Dedifferentiated amniotic fluid mesenchymal stem cell (primary cell): Measurements from ENCODE around the gene EPB41L3.
"Not testable (repeated sequence)": the region's sequence is repeated elsewhere in the genome, so short reads cannot be mapped to it uniquely, and the experiment has no call there.

Experiments used
- DNase-seq: peaks from one replicate; pipeline ENCODE4 v3.0.0-alpha.2; 2016; ENCODE audit errors: extremely low spot score

EPB41L3 gene

DNA sequence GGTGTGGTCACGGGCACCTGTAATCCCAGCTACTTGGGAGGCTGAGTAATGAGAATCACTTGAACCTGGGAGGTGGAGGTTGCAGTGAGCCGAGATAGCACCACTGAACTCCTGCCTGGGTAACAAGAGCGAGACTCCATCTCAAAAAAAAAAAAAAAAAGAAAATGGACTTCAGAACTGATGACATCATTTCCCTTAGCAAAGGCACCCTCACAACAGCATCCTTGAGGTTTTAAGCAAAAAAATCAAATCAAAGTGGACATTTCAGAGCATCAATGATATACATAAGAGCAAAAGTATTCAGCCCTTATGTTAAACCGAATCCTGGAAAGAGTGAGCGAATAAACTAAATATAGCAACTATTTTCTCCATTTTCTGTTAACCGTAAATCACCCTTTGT lies 45.3 kb downstream of the EPB41L3 start:
- DNase-seq: no peak

DNA sequence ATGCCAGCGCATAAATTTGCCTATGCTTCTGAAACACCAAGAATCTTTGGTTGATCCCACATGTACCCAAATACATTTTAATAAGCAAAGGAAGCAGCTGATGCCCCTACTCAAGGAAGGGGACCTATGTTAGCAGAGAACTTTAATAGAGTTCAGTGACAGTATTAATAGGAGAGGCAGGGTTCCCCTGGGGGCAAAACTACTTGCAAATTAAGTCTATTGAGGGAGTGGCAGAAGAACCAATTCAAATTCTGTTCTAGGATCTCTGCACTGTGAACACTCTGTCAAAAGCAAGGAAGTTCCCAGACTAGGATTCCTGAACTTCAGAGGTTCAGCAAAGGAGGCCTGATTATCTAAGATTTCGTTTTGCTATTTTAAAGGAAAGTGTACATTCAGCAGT lies 47.5 kb downstream of the EPB41L3 start:
- no peak for DNase-seq

DNA sequence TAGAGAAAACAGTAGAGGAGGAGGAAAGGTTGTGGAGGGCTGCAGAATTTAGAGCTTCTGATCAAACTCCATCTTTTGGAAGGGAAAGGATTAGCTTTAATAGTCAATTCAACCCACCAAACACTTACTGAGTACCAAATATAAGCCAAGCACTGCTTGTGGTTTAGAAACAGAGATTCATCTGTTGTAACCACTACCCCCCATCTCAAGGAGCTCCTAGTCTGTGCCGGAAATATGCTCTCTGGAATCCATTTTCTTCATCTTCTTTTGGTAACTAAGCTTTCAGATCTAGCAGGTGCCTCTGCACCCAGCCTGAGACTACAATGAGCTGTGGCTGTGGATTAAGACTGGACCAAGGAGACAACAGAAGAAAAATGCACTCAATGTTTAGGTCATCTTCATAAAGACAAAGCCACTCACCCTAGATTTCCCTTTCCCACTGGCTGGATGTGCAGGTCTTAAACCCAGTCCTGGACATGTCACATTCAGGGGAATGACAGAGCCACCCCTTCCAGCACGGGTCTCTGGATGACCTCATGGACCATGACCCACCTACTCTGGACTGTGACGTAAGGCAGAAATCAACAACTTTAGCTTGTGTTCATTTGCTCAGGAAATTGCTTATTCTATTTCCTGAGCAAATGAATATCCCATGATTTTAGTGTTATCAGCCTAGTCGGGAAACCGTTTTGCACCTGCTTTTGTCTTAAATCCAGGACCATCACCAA lies 52.9 kb downstream of the EPB41L3 start:
- DNase-seq: no peak

DNA sequence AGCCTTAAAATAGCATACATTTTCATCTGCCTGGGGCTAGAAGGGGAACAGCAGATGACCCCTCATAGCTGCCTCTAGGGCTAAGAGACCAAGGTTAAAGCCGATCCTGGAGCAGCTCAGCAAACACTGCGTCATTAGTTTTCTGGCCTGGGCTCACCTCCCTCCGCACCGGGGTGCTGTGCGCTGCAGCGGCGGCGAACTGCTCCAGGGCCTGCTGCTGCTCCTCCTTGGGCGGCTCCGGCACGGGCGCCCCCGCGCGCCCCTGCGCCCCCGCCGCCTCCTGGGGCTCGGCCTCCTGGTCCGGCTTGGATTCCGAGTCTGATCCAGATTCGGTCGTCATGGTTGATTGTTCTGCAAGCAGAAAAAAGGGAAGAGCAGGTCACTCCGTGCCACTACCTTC lies 55.0 kb downstream of the EPB41L3 start:
- no peak for DNase-seq

DNA sequence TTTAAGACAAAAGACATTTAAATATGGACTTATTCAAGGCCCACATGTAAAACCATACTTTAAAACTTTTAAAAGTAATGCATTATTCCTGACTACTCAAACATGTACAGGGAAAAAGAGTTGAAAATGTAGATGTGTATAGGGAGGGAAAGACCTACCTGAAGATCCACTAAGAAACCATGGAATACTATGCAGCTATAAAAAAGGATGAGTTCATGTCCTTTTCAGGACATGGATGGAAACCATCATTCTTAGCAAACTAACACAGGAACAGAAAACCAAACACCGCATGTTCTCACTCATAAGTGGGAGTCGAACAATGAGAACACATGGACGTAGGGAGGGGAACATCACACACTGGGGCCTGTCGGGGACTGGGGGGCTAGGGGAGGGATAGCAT lies 55.8 kb downstream of the EPB41L3 start:
- DNase-seq: not testable (repeated sequence)

DNA sequence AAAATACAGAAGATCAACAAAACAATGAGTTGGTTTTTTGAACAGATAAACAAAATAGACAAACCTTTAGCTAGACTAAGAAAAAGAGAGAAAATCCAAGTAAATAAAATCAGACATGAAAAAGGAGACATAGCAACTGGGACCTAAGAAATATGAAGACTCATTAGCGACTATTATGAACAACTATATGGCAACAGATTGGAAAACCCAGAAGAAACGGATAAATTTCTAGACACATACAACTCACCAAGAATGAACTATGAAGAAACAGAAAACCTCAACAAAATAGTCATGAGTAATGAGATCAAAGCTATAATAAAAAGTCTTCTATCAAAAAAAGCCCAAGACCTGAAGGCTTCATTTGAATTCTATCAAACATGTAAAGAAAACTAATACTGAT lies 59.3 kb downstream of the EPB41L3 start:
- no peak for DNase-seq

DNA sequence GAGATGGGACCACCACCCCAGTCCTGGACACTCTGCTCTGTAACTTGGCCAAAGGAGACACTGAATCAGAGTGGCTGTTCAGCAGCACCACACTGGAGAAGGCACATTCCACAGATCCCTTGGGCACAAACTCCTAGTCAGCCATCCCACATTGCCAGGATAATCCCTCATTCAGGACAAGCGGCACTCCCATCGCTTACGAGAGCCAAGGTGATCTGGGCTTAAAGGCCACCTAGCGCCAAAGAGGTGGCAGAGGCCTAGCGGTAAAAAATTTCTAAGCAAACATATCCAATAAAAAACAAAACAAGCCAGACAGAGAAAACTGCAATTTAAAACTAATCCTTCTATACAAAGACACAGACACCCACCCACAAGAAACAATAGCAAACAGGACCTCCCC lies 62.2 kb downstream of the EPB41L3 start:
- no peak for DNase-seq

DNA sequence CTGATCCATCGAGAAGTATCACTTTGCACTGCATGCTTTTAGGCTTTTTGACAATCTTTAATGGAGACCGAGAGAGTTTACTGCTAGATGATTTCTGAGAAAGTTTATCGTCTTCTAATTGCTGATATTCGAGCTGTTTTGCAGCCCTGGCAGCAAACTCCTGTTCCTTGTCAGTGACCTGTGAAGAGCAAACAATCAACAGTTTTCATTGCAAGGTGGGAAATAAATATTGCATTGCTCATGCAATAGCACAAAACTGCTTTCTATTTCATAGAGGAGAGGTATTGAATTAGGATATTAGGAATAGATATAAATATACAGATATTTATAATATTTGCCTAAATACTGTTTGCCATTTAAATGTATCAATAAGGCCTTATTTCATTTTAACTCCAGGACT lies 65.5 kb downstream of the EPB41L3 start:
- DNase-seq: no peak

DNA sequence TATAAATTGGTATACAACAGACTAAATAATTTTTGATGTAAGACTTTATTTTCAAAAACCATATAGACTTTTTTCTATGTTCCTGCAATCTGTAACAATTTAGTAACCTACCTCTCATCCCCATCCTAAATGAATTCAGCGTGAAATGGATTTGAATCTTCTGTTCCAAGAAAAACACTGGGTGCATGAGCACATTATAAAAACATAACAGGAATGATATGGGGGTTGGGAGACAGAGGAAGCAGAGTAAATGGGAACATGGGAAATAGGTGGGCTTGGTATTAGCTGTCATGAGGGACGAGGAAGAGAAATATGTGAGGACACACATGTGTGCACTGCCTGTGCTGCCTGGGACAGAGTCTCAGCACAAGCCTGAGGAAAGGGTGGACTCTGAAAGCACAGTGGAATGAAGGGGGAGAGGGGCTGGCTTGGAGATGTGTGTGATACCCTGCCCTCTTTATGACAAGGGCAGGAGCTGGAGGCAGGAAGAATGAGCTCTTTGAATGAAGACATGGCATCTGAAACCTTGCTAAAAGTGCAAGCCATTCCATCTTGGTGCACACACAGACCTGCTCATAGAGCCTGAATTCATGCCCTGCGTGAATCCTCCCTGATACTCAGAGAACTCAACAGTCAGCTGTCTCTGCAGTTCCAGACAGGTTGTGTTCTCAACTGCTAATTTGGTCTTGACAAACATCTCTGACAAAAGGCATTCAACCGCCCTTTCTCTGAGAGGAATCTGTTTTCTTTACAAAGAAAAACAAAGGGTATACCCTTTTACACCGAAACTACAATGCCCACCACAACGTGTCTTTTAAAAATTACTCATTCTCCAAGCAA lies 66.6 kb downstream of the EPB41L3 start:
- DNase-seq: no peak

DNA sequence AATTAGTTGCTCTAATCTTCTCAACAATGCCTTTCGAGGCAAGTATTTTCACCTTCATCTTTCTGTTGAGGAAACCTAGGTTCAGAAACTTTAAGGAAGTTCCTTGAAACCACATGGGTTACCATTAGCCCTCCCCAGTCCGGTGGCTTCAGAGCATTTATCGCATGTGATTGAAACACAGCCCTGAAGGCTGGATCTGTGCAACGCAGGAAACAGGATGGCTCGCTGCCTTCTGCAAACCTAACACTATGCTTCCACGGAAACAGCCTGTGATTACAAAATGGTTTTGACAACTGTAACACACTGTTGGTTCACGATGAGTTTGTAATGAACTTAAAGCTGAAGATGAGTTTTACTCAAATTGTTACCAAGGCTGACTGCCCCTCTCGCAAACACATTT lies 68.5 kb downstream of the EPB41L3 start:
- DNase-seq: no peak

DNA sequence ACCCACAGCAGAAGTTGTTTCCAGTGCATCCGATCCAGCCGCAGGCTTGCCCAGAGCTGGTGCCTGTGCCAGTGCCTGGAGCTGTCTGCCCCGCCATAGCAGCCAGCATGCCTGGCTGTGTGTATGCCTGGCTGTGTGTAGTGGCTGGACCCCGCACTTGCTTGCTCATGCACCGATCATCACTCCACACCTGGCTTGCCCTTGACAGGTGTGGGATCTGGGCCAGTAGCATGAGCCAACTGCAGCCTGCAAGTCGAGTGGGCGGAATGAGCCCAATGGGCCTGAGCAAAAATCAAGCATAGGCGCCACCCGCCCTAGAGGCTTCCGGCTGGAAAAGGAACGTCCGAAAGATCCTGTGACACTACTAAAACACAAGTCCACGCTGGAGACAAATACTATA lies 74.5 kb downstream of the EPB41L3 start:
- no peak for DNase-seq

DNA sequence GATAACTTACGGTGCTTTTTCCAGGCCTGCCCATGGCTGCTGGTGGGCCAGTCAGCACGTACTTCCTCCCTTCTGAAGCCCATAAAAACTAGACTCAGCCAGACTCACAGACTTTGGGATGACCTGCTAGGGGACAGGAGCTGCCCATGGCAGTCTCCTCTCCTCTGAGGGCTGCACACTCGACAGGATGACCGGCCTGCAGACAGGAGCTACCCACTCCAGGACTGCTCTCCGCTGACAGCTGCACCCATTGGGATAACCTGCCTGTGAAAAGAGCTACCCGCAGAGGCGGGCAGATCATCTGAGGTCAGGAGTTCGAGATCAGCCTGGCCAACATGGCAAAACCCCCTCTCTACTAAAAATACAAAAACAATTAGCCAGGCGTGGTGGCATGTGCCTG lies 75.4 kb downstream of the EPB41L3 start:
- no peak for DNase-seq

DNA sequence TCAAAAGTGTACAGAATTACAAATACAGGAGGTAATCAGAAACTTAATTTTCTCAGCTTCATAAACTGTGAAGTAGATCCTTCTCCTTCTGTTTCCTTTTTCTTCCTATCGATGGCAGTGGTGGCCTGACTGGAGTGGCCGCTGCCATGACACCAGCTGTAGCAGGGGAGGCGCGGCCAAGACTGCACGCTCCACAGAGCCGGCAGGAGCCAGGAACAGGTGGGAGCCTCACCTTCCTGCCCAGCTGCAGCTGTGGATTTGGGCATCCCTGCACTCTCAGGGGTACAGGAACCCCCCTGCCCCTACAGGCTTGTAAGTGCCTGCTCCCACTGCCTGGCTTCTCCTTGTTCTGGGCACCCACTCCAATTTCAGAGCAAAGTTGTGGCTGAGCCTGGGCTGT lies 76.1 kb downstream of the EPB41L3 start:
- no peak for DNase-seq

DNA sequence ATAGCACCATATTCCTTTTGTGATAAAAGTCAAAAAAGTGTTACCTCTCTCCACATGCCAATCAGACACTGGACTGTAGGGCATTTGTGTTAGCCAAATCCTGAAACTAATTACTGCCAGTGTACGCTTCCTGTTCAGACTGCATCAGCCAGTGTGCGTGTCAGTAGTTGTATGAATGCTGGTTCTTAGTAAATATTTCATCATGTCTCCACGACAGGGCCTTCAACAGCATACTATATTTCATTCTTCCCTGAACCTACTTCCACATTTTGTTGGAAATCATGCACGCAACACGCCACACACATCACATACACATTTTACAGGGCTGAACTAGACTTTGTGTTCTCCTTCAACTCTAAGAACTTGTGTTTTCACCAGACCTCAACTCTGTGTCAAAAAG lies 77.5 kb downstream of the EPB41L3 start:
- no peak for DNase-seq

DNA sequence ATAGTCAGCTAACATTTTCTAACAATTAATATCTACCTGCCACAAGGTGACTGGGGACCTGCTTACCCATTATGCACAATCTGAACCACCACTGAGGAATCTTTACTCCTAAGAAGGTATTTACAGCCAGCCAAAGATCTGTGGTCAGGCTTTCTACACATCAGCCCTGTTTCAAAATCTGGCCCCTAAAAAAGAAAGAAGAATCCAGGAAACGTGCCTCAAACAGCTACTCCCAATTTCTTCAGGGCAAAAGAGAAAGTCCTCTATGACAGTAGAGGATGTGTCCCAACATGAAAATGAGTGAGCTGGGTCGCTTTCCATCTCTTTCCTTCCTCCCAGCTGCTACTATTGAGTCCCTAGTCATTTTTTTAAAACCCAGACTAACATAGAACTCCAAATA lies 79.5 kb downstream of the EPB41L3 start:
- DNase-seq: no peak

DNA sequence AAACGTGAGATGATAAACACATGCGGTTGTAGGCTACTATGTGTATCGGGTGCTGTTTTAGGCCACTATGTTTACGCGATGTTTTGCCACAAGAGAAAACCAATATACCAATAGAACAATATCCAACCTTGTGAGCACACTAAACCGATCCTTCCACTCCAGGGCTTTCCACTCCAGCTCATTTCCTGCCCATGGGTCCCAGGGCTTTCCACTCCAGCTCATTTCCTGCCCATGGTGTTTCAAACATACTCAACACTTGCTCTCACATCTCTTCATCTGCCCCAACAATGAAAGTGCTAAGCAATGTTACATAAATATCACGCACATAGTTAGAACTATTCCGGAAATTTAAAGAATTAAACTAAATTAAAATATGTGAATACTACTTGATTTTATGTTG lies 80.0 kb downstream of the EPB41L3 start:
- no peak for DNase-seq

DNA sequence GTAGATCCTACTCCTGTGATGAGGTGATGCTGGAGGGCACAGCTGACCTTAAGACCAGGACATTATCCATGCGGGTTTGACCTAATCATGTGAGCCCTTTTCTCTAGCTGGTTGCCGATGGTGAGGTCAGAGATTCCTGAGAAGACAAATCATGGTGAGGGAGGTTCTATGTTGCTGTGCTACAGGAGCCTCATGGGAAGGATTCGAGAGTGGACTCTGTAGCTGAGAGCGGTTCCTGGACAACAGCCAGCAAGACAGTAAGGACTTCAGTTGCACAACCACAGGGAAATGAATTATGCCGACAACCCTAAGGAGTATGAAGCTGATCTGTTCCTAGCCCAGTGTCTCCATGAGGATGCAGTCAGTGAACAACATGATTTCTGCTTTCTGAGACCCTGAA lies 80.4 kb downstream of the EPB41L3 start:
- DNase-seq: no peak

DNA sequence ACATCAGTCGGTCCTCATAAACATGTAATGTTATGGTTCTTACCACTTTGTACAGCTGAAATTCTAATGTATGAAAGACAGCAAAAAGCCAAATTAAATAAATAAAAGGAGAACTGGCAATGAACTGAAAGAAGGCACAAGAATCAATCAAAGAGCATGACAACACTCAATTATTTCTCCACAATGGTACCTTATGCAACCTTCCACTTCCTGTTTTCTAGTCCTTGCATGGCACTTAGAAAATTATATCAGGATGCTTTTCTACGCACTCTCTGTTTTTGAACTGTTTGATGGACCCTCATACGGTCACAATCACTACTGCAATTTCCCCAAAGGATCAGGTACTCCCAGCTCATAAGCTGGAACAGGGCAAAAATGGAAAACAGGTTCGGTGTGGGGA lies 81.6 kb downstream of the EPB41L3 start:
- no peak for DNase-seq

DNA sequence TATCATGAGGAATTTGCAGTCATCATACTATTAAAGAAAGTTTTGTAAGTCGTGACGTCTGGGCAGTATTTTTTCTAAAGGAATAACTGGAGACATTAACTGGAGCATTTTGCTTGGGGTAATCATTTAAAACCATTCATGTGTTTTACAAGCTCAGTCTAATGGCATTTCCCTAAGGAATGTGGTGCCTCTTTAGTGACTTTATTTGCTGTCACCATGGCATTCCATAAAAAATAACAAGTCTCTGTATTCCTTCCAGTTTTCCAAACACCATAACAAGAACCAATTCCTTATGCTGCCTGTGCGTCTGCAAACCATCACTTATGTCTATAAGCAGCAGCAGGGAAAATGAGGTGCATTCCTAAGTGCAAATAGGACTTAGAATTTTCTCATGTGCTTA lies 82.8 kb downstream of the EPB41L3 start:
- DNase-seq: no peak

DNA sequence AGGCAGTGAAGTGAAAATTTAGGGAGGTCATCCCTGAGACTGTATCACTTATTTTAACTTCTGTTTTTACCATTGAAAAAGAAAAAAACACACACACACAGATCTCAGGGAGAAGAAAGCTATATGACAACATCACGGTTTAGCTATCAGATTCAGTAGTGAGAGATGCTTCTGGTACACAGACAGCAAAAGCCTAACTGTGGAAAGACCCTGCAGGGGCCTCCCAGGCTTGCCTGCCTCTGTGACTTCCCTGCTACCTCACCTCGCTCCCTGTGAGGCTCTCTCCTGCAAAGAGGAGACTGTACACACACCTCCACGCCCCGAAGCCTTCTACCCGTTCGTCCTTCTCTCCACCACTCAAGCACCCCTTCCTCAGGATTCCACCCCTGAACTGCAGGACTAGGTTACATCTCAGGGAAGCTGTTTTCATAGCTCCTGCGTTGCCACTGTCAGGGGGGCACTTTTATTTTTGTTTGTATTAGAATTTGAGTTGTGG lies 86.3 kb downstream of the EPB41L3 start:
- DNase-seq: no peak

DNA sequence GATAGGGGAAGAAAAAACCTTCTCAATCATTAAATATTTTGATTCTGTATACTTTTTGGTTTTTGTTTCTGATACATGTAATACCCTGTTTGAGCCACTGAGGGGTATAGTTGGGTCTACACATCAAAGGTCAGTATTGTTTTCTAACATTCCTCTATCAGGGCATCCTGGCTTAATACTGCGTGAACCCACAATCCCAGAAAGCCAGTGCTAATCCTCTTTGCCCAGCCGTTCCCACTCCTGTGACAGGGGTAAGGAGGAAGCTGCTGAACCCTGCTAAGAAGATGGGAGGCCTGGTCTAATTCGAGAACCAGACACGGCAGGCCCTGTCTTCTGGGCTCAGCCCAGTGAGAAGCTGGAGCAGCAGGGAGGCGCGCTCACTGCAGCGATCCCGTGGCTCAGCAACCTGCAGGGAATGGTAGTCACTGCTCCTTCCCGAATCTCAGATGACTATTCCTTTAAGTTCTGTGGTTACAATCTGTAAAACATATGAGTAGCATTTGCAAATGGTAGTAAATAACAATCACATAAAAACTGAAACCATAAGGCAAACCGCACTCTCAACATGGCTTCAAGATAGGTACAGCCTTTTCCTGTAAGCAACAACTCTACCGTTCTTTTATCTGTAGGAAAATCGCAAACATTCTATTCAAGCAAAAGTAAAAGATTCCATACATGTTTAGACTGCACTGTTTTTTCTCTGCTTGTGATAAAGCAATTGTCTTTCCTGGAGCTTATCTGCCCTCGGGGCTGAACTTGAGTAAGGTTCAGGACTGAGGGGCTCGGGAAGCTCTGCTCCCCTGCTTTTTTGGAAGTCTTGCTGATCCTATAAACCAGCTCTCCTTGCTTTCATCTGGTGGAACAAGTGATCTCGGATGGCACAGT lies 87.0 kb downstream of the EPB41L3 start:
- peak; percentile 53 for DNase-seq

DNA sequence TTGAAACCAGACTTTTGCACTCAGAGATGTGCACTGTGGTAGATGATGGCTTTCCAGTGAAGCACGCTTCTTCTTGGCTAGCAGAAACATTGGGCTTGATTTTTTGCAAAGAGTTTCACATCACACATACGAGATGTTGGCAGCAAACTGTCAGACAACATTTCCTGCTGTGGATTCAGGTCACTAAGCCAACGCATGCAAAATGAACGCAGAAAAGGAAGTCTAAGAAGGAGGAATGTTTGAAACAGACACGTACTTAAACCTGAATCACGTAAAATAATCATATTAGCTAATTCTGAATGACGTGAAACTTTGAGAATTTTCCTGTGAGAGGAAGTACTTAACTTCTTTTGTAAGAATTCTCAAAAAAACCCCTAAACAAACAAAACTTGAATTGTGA lies 88.1 kb downstream of the EPB41L3 start:
- no peak for DNase-seq
